ENCODE data around the gene CCP110.
A peak's percentile ranks its signal among the peaks of the same experiment; 100 is the strongest.

CCP110 gene

DNA sequence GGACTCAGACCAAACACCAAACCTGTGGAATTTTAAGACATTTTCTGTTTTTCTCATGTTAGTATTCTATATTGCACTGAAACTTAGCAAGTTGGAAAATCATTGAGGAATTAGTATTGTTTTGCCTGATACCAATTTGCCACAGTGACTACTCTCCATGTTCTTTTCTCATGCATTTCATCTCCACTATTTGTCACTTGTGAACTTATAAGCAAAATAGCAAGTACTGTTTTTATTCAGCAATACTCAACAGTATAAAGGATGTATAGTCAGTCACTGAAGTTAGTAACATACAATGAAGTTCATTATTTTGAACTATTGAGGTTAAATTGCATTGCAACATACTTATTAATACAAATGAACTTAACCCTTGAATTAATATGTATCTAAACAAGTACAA lies 25.9 kb downstream of the CCP110 start:
- DNase-seq = no peak

DNA sequence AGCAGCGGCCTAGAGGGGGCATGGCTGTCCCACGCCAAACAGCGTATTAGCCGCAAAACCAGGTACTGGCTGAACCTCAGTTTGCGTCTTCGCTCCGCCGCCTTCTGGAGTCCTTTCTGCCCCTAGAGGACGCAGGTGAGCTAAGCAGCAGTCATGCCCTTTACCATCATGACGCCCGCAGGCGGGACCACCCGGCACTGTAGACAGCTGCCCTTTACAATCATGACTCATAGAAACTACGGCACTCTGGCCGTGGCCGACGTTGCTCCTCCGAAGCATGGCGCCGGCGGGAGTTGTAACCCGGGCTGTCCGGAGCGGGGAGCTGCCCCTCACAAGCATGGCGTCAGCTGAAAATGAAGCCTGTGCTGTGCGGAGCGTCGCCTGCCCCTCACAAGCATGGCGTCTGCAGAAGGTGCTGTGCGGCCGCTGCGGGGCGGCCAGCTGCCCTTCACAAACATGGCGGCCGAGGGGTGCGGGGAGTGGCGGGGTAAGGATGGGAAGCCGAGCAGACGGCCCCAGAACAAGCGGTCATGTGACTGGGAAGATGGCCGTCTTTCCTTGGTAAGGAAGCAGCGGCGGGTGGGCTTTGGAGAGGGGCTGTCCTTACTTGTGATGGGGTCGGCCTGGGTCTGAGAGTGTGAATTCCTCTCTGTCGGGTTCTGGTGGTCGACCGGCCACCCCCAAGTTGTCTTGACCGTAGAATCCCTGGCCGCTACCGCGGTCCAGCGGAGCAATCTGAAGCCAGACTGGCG lies 31.6 kb downstream of the CCP110 start, which contains the start of gene VPS35L:
VPS35L (plus strand) TSS at position 518 of the 752 bp plus-strand sequence; CDS start at position 545, 27 bp downstream.
- DNase-seq = peak; percentile 76 to 99 (median 96)

DNA sequence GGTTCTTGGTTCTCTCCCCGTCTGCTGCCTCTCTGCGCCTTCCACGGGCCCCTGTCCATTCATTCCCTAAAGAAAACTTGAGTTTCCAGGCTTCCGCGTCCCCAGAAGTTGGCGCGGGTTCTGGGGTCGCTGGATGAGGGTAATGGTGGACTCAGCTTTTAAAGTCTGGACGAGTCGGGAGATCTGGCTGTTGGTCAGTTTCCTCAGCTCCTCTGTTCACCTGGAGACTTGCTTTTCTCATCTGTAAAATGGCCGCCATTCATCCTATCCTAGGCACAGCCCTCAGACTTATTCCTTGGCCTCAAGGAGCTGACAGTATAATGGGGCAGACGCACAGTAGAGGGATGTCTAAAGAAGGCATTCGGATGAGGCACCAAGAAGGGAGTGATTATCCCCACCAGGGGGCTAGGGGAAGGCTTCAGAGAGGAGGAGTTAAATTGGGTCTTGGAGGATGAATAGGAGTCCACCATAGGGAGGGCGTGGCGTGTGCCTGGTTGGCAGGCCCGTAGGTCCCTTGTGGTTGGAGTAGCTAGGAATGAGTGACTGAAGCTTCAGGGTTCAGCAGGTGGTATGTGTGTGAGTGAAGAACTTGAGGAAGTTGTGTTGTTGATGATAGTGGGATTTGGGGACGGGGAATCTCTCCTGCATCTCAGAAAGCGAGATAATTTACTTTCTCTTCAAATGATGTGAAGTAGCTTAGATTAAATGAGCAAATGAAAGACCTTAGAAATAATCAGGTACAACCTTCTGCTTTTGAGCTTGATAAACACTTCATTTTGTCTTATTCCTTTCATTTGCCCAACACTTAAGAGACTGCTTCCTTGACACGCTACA lies 32.4 kb downstream of the CCP110 start:
- peak in 2 of 58 donors; percentile 54 to 65 for DNase-seq

DNA sequence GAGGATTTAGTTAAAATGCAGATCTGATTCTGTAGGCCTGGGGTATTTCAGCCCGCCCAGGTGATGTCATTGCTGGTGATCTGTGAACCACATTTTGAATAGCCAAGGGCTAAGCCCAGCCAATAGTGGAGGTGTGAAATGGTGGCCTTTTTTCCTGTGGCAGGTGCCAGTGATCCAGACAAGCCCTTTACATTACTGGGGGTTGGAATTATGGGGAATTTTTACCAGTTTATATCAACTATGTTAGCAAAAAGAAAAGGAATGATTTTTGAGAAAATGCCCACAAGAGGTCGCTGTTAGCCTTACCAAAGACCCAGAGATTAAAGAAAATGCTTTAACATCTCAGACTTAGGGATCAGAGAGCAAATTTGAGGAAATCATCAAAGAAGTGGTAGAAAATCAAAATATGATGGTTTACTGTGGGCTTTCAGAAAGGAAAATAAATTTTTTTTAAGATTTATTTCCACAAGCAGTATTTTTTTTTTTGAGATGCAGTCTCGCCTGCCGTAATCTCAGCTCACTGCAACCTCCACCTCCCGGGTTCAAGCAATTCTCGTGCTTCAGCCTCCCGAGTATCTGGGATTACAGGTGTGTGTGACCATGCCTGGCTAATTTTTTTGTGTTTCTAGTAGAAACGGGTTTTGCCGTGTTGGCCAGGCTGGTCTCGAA lies 35.6 kb downstream of the CCP110 start:
- peak in 4 of 58 donors; percentile 10 to 44 (median 30) for DNase-seq

DNA sequence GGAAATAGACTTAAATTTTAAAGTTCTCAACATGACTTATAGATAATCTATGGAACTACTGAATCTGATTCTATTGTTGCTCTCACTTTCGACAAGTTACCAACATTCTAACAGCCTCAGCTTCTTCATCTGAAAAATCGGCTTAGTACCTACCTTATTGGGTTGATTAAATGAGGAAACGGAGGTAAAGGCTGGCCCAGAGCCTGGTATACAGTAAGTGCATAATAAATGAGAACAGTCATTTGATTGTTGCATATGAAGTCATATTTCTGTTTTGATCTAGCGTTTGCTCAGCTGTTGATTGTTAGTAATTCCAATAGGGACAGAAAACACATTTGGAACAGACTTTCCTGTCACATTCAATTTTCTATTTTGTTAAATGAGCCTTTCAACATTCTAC lies 36.3 kb downstream of the CCP110 start:
- no peak for DNase-seq

DNA sequence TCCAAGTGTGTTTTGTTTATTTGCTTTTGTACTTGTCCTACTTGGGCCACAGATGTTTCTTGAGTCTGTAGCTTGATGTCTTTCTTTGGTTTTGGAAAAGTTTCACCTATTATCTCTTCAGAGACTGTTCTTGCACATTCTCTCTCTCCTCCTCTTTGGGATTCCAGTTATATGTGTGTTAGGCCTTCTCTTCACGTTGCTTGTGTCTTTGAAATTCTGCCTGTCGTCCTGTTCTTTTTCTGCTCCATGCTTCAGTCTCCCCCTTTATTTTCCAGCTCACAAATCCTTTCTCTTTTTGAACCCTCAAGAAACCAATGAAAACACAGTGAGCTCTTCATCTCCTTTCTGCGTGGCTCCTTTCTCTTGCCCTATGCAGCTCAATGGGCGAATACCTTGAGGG lies 39.6 kb downstream of the CCP110 start:
- no peak for DNase-seq

DNA sequence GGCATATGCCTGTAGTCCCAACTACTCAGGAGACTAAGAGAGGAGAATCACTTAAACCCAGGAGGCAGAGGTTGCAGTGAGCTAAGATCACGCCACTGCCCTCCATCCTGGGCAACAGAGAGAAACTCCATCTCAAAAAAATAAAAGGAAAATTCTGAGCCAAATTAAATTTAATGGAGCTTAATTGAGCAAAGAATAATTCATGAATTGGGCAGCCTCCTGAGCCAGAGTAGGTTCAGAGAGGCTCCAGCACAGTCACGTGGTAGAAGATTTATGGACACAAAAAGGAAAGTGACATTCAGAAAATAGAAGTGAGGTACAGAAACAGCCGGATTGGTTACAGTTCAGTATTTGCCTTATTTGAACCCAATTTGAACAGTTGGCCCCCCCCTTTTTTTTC lies 42.6 kb downstream of the CCP110 start:
- DNase-seq = no peak

DNA sequence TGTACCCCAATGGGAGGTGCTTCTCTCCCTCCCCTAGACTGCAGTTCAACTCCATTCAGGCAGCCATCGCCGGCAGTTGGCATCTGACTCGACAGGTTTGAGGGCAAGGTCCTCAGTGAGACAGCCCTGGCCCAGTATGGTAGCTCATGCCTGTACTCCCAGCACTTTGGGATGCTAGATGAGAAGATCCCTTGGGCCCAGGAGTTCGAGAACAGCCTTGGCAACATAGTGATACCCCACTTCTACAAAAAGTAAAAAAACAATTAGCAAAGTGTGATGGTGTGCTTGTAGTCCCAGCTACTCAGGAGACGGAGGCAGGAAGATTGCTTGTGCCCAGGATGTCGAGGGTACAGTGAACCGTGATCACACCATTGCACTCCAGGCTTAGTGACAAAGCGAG lies 43.8 kb downstream of the CCP110 start:
- no peak for DNase-seq

DNA sequence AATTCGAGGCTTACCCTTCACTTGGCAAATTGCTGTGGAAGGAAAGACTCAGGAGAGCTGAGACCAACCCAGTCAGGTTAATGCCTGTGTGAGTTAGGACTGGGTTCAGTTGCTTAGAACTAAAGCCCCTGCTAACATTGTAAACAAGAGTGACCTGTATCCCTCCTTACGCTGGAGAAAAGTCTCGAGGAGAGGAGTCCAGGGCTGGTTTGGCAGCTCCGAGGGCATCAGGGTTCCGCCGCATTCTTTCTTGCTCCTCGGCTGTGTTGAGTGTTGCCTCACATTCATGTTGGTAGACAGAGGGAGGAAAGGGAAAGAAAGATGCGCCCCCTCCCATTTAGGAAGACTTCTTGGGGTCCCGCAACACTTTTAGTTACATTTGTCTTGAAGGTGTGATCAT lies 50.3 kb downstream of the CCP110 start:
- DNase-seq = no peak

DNA sequence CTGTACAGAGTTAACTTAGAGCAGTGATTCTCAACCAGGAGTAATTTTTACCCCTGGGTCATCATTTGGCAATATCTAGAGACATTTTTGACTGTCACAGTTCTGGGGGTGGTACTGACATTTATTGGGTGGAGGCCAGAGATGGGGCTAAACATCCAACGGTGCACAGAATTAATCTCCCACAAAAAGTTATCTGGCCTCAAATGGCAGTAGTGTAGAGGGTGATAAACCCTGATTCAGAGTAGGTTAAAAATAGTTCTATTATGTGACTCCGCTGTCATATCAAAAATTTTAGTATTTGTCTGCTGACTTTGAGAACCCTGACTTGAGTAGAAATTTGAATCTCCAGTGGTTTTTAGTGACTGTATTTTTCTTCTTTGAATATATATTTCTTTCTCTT lies 50.9 kb downstream of the CCP110 start:
- DNase-seq = no peak

DNA sequence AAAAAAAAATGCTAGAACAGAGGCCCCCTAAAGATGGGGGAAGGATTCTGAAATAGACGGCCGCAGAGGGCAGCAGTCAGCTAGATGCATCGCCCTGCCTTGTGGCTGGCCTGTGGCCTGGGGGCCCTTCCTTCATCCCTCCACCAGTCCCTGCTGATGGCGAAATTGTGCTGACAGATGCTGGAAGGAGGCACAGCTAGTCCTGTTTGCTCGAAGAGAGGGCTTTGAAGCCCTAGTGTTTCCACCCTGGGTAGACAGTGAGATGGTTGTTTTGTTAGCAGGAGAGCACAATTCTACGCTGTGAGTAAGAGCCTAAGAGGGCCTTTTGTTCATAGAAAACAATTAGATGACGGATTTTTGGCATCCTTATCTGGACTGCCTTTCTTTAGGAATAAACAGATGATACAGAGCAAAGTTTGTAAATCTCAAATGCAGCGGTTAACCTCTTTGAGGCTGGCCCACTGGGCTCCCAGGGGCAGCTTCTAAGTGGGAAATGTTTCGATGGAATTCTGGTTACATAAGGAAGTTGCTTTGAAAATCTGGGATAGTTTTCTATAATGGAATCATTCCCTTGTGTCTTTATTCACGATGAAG lies 54.7 kb downstream of the CCP110 start:
- peak in 56 of 58 donors; percentile 12 to 97 (median 74) for DNase-seq

DNA sequence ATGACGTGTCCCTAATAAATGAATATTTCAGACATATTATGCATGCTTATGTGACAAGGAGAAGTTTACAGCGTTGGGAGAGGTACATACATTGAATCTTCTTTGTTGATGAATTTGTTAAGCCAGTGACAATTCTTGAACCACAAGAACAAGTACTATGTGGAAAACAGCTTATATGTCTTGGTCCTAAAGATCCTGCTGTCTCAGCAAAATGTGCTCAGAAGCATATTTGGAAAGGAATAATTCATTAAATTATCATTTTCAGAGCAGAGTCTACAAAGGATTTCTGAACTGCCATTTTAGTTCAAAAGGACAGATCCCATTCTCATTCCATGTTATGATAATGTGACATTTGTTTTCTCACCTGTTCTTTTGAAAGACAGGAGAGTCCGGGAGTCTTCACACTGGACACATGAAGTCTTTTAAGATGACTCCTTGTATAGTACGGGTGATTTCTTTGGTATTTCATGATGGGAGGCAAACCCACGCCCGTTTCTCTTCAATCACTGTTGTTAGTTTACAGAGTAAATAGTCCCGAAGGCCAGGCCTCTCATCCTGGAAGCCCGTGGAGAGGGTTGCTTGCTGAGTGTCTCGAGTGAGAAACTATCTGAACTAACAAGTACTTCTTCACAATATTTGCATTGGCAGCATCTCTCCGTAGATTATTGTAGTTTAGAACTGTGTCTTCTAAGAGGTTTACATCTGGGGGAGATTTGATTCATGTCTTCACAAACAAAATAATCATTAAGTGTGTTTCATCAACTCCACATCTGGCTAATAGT lies 58.5 kb downstream of the CCP110 start:
- DNase-seq = no peak

DNA sequence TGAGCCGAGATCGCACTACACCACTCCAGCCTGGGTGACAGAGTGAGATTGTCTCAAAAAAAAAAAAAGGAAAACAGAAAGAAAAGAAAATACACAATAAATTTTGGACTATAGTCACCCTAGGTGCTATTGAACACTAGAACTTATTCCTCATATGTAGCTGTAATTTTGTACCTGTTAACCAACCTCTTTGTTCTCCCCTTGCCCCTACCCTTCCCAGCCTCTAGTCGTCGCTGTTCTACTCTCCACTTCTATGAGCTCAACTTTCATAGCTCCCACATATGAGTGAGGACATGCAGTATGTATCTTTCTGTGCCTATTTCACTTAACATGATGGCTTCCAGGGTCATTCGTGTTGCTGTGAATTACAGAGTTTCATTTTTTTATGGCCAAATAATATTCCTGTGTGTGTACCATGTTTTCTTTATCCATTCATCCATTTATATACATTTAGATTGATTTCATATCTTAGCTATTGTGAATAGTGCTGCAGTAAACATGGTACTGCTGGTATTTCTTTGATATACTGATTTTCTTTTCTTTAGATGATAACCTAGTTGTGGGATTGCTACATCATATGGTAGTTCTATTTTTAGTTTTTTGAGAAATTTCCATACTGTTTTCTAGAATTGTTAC lies 60.0 kb downstream of the CCP110 start:
- DNase-seq = peak in 5 of 58 donors; percentile 5 to 24 (median 14)

DNA sequence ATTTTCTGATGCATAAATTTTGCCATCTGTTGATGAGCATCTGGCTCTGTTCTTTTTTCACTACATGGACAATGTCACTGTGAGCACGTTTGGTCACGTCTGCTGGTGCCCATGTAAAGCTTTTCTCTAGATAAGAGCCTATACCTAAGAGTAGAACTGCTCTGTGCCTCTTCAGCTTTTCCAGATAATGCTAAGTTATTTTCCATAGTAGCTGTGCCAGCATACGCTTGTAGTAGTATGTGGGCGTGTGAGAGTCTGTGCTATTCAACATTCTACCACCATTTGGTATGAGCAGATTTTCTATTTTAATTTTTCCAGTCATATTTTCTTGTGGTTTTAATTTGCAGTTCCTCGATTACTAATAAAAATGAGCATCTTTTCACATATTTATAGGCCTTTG lies 64.9 kb downstream of the CCP110 start:
- DNase-seq = peak in 4 of 58 donors; percentile 10 to 34 (median 29)

DNA sequence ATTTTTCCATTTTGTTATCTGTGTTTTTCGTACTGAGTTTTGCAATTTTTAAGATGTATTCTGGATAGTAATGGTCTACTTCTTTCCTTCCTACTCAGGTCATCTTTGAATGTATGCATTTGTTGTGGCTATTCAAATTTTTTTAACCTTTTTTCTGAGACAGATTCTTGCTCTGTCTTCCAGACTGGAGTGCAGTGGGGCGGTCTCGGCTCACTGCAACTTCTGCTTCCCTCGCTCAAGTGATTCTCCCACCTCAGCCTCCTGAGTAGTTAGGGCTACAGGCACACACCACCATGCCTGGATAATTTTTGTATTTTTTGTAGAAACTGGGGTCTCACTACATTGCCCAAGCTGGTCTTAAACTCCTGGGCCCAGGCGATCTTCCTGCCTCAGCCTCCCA lies 65.4 kb downstream of the CCP110 start:
- no peak for DNase-seq

DNA sequence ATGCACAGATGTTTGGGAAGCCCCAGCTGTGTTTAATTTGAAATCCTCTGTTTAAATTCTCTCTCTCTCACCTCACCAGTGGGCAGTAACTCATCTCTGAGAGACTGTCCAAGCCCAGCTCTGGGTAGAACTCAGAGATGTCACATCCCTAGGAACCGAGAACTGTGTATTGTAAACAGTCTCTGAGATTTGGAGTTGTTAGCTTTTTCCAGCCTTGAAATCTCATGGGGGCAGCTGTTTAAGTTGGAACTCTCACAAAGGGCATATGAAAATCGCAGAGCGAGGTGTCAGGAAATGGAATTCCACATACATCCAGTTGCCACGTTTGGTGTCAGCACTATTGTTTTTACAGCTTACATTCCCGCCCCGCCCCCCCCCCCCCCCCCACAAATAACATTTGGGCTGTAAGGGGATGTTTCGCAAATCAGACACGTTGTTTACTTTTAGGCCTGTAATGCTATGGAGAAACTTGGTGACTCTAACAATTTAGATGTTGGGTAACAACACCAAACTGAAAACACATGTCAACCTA lies 66.1 kb downstream of the CCP110 start:
- DNase-seq = no peak

DNA sequence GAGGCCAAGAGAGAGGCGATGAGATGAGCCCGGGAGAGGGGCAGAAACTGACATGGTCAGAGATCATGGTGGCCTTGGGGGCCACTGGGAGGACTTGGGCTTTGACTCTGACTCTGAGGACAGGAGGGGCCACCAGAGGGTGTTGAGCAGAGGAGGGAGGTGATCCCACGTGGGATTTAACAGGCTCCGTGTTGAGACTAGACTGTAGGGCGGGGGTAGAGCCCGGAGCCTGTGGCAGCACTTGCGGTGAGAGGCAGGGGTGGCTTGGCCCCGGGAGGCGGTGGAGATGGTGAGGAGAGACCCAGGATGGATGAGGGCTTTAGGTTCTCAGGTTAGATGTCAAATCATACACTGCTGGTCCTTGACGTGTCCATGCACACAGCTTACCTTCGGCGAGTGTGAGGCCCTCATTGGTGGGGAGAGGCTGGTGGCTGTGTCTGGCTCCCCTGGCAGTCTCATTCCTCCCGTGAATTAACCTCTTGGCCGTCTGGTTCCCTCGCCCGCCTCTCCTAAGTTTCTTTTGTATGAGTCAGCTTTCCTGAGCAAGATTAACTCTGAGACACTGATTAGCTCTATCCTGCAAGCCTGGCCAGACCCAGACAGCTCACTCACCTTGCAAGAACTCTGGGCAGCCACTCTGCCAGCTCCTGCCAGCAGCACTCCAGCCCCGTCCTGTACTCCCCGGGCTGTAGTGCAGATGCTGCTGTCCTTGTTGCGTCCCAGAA lies 71.5 kb downstream of the CCP110 start:
- DNase-seq = no peak

DNA sequence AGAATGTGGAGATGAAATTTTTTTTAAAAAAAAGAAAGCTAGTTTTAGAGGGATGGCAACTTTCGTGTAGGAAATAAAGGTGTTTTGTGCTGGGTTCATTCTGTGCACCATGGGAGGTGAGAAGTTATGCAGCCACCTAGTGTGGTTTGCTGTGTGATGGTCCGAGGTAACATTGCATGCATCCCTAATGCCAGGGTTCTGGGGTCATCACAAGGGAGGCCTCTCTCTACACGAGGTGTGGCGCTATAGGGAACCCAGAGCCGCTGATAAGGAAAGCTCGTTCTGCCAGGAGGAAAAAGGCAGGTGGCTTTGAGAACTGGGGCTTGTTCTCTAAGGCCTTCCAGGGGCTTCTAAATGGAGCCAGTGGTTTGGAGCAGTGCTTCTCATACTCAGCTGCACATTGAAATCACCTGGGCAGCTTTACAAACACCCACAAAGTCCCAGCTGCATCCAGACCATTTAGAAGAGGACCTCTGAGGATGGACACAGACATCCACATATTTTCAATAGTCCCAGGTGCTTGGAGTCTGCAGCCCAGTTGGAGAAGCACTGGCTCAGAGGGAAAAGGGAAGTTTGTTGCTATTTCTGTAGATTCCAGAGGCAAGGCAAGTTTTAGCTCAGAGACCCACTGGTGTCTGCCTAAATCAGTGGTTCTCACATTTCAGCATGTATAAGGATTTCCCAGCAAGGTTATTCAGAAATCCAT lies 75.2 kb downstream of the CCP110 start:
- no peak for DNase-seq

Data from anterior cingulate cortex (tissue), 58 donors.